OCI-LY1 (cell line): ENCODE measurements around the gene PACS2.

Experiments
- H2AFZ ChIP-seq: fragments of 200-600 bp; sonication (generic), shearing (Covaris generic); 2 replicates; pipeline ENCODE4 v1.6.0; 2014; ENCODE audit warnings: antibody characterized with exemption, mild to moderate bottlenecking, low read length
- H3F3A ChIP-seq: fragments of 200-600 bp; sonication (generic), shearing (Covaris generic); 2 replicates; pipeline ENCODE4 v1.6.0; 2014; ENCODE audit warnings: mild to moderate bottlenecking, antibody characterized with exemption, low read length, moderate library complexity; ENCODE audit not compliant: insufficient read depth
- H3K27ac ChIP-seq: fragments of 200-600 bp; sonication (generic); 2 replicates; pipeline ENCODE4 v1.5.1; 2014; ENCODE audit warnings: low read length, mixed run types, mild to moderate bottlenecking, low read depth; ENCODE audit not compliant: poor library complexity, severe bottlenecking
- H3K27me3 ChIP-seq: fragments of 200-600 bp; sonication (generic); 2 replicates; pipeline ENCODE4 v1.6.0; 2014; ENCODE audit warnings: antibody characterized with exemption, mild to moderate bottlenecking, low read length, moderate library complexity; ENCODE audit not compliant: insufficient read depth
- H3K36me3 ChIP-seq: fragments of 200-600 bp; sonication (generic); 2 replicates; pipeline ENCODE4 v1.6.1; 2014; ENCODE audit warnings: mild to moderate bottlenecking, antibody characterized with exemption, low read length, moderate library complexity, mixed read lengths; ENCODE audit not compliant: insufficient read depth
- H3K4me1 ChIP-seq: fragments of 200-600 bp; sonication (generic); 2 replicates; pipeline ENCODE4 v1.5.1; 2014; ENCODE audit warnings: mild to moderate bottlenecking, low read length, moderate library complexity; ENCODE audit not compliant: insufficient read depth, severe bottlenecking
- H3K4me2 ChIP-seq: fragments of 200-600 bp; sonication (generic), shearing (Covaris generic); 2 replicates; pipeline ENCODE4 v1.6.1; 2014; ENCODE audit warnings: low read length
- H3K4me3 ChIP-seq: fragments of 200-600 bp; sonication (generic); 2 replicates; pipeline ENCODE4 v1.5.1; 2014; ENCODE audit warnings: low read length, low read depth, mild to moderate bottlenecking, mixed read lengths; ENCODE audit not compliant: poor library complexity, severe bottlenecking
- H3K79me2 ChIP-seq: fragments of 200-600 bp; shearing (Covaris generic); 2 replicates; pipeline ENCODE4 v1.6.1; 2016; ENCODE audit warnings: mixed run types, low read length, mixed read lengths; ENCODE audit not compliant: insufficient read depth
- H3K9ac ChIP-seq: fragments of 200-600 bp; sonication (generic), shearing (Covaris generic); 2 replicates; pipeline ENCODE4 v1.6.1; 2014; ENCODE audit warnings: mild to moderate bottlenecking, low read length, mixed read lengths
- H3K9me2 ChIP-seq: fragments of 200-600 bp; sonication (generic), shearing (Covaris generic); 2 replicates; pipeline ENCODE4 v1.6.1; 2014; ENCODE audit warnings: low read depth, mild to moderate bottlenecking, low read length, mixed read lengths
- H3K9me3 ChIP-seq: fragments of 200-600 bp; shearing (Covaris generic); 2 replicates; pipeline ENCODE4 v1.6.1; 2014; ENCODE audit warnings: low read length, mixed read lengths
- H4K20me1 ChIP-seq: fragments of 200-600 bp; sonication (generic), shearing (Covaris generic); 2 replicates; pipeline ENCODE4 v1.6.0; 2016; ENCODE audit warnings: mild to moderate bottlenecking, low read length; ENCODE audit not compliant: insufficient read depth
- EZH2 ChIP-seq: fragments of 200-600 bp; sonication (generic), shearing (Covaris generic); IDR thresholded peaks from 2 replicates; pipeline ENCODE4 v1.8.0; 2017; ENCODE audit warnings: borderline replicate concordance, mixed run types, mild to moderate bottlenecking, antibody characterized with exemption, low read length, moderate library complexity, mixed read lengths
- TF ChIP-seq, protein P1 (sequence below): fragments of 200-600 bp; sonication (generic), shearing (Covaris generic); IDR thresholded peaks from 2 replicates; pipeline ENCODE4 v1.5.1; 2017; ENCODE audit warnings: mild to moderate bottlenecking, antibody characterized with exemption, low read length, moderate library complexity, mixed read lengths

Gene PACS2

DNA sequence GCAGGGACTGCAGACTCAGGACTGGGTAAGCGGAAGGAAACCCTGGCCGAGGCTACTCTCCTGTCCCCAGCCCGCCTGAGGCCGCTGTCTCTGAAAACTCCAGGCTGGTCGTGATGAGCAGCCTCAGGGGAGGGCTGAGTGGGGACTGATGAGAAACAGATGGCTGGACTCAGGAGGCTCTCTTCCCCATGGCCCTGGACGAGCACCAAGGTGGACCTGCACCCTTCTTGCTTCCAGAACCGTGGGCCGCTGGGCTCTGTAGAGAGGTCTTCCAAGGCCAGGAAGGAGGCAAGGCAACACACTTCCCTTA is 84.9 kb downstream of the PACS2 start:
- Histone ChIP-seq H3K4me3 (peak overlapping the region; percentile 77), H3K4me2 (peak overlapping the region; percentile 88), H3K79me2 (no peaks in the 10 kb centered on the region), H2AFZ (no peak overlapping the region), H3K9me3 (peaks cover 7% of the 10 kb centered on the region; the same call in 1 of the 2 replicates), H3K9me2 (no peaks in the 10 kb centered on the region), H3F3A (no peaks in the 10 kb centered on the region), H3K9ac (peak overlapping the region; percentile 72), H3K4me1 (peaks cover 19% of the 10 kb centered on the region), H3K27ac (no peak overlapping the region), H3K36me3 (peaks cover 22% of the 10 kb centered on the region), H3K27me3 (no peaks in the 10 kb centered on the region), H4K20me1 (no peaks in the 10 kb centered on the region)
- TF ChIP-seq EZH2: no peak
- TF ChIP-seq, protein P1, sequence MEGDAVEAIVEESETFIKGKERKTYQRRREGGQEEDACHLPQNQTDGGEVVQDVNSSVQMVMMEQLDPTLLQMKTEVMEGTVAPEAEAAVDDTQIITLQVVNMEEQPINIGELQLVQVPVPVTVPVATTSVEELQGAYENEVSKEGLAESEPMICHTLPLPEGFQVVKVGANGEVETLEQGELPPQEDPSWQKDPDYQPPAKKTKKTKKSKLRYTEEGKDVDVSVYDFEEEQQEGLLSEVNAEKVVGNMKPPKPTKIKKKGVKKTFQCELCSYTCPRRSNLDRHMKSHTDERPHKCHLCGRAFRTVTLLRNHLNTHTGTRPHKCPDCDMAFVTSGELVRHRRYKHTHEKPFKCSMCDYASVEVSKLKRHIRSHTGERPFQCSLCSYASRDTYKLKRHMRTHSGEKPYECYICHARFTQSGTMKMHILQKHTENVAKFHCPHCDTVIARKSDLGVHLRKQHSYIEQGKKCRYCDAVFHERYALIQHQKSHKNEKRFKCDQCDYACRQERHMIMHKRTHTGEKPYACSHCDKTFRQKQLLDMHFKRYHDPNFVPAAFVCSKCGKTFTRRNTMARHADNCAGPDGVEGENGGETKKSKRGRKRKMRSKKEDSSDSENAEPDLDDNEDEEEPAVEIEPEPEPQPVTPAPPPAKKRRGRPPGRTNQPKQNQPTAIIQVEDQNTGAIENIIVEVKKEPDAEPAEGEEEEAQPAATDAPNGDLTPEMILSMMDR: no peak

DNA sequence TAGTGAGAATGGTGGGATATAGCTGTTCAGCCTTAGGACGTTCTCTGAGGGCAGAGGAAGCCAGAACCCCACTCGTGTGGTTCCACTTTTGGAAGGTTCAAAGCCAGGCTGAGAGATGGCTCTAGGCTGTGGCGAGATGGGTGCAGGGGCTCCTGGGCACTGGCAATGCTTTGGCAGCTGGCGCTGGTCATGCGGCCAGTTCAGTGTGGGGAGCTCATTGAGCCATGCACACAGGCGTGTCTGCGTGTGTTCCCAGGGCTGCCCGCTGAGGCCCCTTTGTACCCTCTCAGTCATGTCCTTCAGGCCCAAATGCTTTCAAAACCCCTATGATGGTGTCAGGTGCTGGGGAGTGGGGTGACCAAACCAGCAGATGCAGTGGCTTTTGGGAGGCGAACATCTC is 85.5 kb downstream of the PACS2 start:
- H3K4me1 ChIP-seq: peaks cover 19% of the 10 kb centered on the region
- TF ChIP-seq EZH2: no peak
- TF ChIP-seq, protein P1: no peak
- H4K20me1 ChIP-seq: no peaks in the 10 kb centered on the region
- no peaks in the 10 kb centered on the region for H3K9me2 ChIP-seq
- no peaks in the 10 kb centered on the region for H3F3A ChIP-seq
- peak overlapping the region; percentile 88 for H3K4me2 ChIP-seq
- no peak overlapping the region for H3K27ac ChIP-seq
- H3K4me3 ChIP-seq: peak overlapping the region; percentile 77
- H3K9ac ChIP-seq: no peak overlapping the region
- H2AFZ ChIP-seq: no peak overlapping the region
- H3K79me2 ChIP-seq: no peaks in the 10 kb centered on the region
- peaks cover 22% of the 10 kb centered on the region for H3K36me3 ChIP-seq
- peaks cover 8% of the 10 kb centered on the region; the same call in 1 of the 2 replicates for H3K9me3 ChIP-seq
- H3K27me3 ChIP-seq: no peaks in the 10 kb centered on the region

DNA sequence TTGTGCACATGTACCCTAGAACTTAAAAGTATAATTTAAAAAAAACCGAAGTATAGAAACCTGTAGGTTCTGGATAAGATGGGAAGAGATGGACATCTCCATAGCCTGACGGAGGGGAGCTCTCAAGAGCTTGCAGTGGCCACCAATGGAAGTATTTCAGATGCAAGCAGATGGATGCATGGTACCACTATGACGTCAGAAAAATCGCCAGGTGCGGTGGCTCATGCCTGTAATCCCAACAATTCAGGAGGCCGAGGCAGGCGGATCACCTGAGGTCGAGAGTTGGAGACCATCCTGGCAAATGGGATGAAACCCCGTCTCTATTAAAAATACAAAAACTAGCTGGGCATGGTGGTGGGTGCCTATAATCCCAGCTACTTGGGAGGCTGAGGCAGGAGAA is 87.2 kb downstream of the PACS2 start:
- Histone ChIP-seq H4K20me1 (no peaks in the 10 kb centered on the region), H3K27me3 (no peaks in the 10 kb centered on the region), H3F3A (no peaks in the 10 kb centered on the region), H3K36me3 (peaks cover 22% of the 10 kb centered on the region), H3K9me3 (peaks cover 16% of the 10 kb centered on the region), H3K9ac (no peak overlapping the region), H3K4me1 (peaks cover 19% of the 10 kb centered on the region), H3K27ac (no peak overlapping the region), H3K4me2 (no peak overlapping the region), H3K79me2 (no peaks in the 10 kb centered on the region), H3K4me3 (no peak overlapping the region), H3K9me2 (no peaks in the 10 kb centered on the region), H2AFZ (no peak overlapping the region)
- TF ChIP-seq EZH2: no peak

DNA sequence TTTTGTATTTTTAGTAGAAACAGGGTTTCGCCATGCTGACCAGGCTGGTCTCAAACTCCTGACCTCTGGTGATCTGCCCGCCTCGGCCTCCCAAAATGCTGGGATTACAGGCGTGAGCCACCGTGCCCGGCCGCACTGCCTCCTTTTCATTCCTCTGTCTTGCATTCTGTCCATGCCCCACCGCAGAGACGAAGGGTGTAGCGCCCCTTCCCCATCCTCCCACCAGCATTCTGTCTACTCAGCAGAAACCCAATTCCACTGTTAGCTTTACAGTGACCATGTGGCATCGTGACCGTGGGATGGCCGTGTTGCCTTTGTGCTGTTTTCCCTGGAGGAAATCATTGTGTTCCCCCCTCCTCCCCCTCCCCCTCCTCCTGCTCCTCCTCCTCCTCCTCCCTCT is 94.0 kb downstream of the PACS2 start:
- peaks cover 12% of the 10 kb centered on the region for H3K9me3 ChIP-seq
- H3K27ac ChIP-seq: no peak overlapping the region
- no peaks in the 10 kb centered on the region for H3K9me2 ChIP-seq
- H3F3A ChIP-seq: no peaks in the 10 kb centered on the region
- no peak overlapping the region for H3K4me3 ChIP-seq
- no peaks in the 10 kb centered on the region for H4K20me1 ChIP-seq
- H3K79me2 ChIP-seq: no peaks in the 10 kb centered on the region
- no peak overlapping the region for H3K9ac ChIP-seq
- H2AFZ ChIP-seq: no peak overlapping the region
- H3K27me3 ChIP-seq: peaks cover 18% of the 10 kb centered on the region; the same call in 1 of the 2 replicates
- peaks cover 4% of the 10 kb centered on the region for H3K4me1 ChIP-seq
- no peak for TF ChIP-seq EZH2
- TF ChIP-seq, protein P1: no peak
- H3K4me2 ChIP-seq: no peak overlapping the region
- H3K36me3 ChIP-seq: no peaks in the 10 kb centered on the region; the same call in 1 of the 2 replicates
